ENCODE data around the gene IFITM10. TPM values are rescaled to one million over a fixed set of nuclear protein-coding genes. Genes with fewer than 3 reads are reported as not detected.

Gene IFITM10
- total and polyA plus RNA-seq, 2 experiments from 2014 or later: 0.89 to 1.4 TPM

GRCh38 chr11:1742869-1743584 is 7.4 kb downstream of the IFITM10 start:
- H3K9me3 ChIP-seq (ENCODE audit: low read depth): no peaks in the 10 kb centered on the region
- no peak overlapping the region for H3K27ac ChIP-seq
- no peaks in the 10 kb centered on the region for H3K4me1 ChIP-seq (ENCODE audit: insufficient read depth)
- H3K4me2 ChIP-seq: no peak overlapping the region
- H3K36me3 ChIP-seq (replicated peaks; ENCODE audit: insufficient read depth, low read depth): no peaks in the 10 kb centered on the region
- H3K9me2 ChIP-seq (replicated peaks; ENCODE audit: insufficient read depth): no peaks in the 10 kb centered on the region
- H3K4me3 ChIP-seq: no peak overlapping the region
- peaks cover 6% of the 10 kb centered on the region for H3K27me3 ChIP-seq
- no peak for DNase-seq (ENCODE audit: low spot score)
- H3K79me2 ChIP-seq: no peaks in the 10 kb centered on the region
- TF ChIP-seq EZH2 (IDR thresholded peaks at IDR 0.05; ENCODE audit: borderline replicate concordance) (no peak), EZH2phosphoT487 (IDR thresholded peaks at IDR 0.05; ENCODE audit: low read depth, severe bottlenecking, unreplicated experiment) (no peak), CTCF (IDR thresholded peaks at IDR 0.05; ENCODE audit: poor library complexity) (no peak)
- H4K20me1 ChIP-seq (ENCODE audit: insufficient read depth, poor library complexity, severe bottlenecking): no peaks in the 10 kb centered on the region
- no peak overlapping the region for H2AFZ ChIP-seq
- 93% methylated on average over 3 of the region's 3 CpGs for WGBS (ENCODE audit: low lambda C conversion rate, missing lambda C conversion rate)

- H3K79me2 ChIP-seq: no peaks in the 10 kb centered on the region
- 75% methylated on average over 4 of the region's 4 CpGs for WGBS (ENCODE audit: low lambda C conversion rate, missing lambda C conversion rate)
- H3K4me1 ChIP-seq (ENCODE audit: insufficient read depth): no peaks in the 10 kb centered on the region
- no peaks in the 10 kb centered on the region for H3K9me3 ChIP-seq (ENCODE audit: low read depth)
- no peaks in the 10 kb centered on the region for H3K9me2 ChIP-seq (replicated peaks; ENCODE audit: insufficient read depth)
- peaks cover 6% of the 10 kb centered on the region for H3K27me3 ChIP-seq
- TF ChIP-seq CTCF (IDR thresholded peaks at IDR 0.05; ENCODE audit: poor library complexity) (no peak), EZH2 (IDR thresholded peaks at IDR 0.05; ENCODE audit: borderline replicate concordance) (no peak), EZH2phosphoT487 (IDR thresholded peaks at IDR 0.05; ENCODE audit: low read depth, severe bottlenecking, unreplicated experiment) (no peak)
- no peak overlapping the region for H2AFZ ChIP-seq
- no peak for DNase-seq (ENCODE audit: low spot score)
- H3K4me3 ChIP-seq: no peak overlapping the region
- no peak overlapping the region for H3K27ac ChIP-seq
- H3K36me3 ChIP-seq (replicated peaks; ENCODE audit: insufficient read depth, low read depth): no peaks in the 10 kb centered on the region
- no peak overlapping the region for H3K4me2 ChIP-seq
- H4K20me1 ChIP-seq (ENCODE audit: insufficient read depth, poor library complexity, severe bottlenecking): no peaks in the 10 kb centered on the region
Measured at GRCh38 chr11:1742371-1742770, 8.0 kb downstream of the IFITM10 start.

- Histone ChIP-seq H3K4me3 (no peak overlapping the region), H3K36me3 (replicated peaks; ENCODE audit: insufficient read depth, low read depth) (no peaks in the 10 kb centered on the region), H3K4me2 (no peak overlapping the region), H3K27ac (no peak overlapping the region), H4K20me1 (ENCODE audit: insufficient read depth, poor library complexity, severe bottlenecking) (no peaks in the 10 kb centered on the region), H3K27me3 (peaks cover 6% of the 10 kb centered on the region), H3K4me1 (ENCODE audit: insufficient read depth) (no peaks in the 10 kb centered on the region), H2AFZ (no peak overlapping the region), H3K9me2 (replicated peaks; ENCODE audit: insufficient read depth) (no peaks in the 10 kb centered on the region), H3K9me3 (ENCODE audit: low read depth) (no peaks in the 10 kb centered on the region), H3K79me2 (no peaks in the 10 kb centered on the region)
- no peak for TF ChIP-seq EZH2 (IDR thresholded peaks at IDR 0.05; ENCODE audit: borderline replicate concordance)
- no peak for TF ChIP-seq CTCF (IDR thresholded peaks at IDR 0.05; ENCODE audit: poor library complexity)
- no peak for TF ChIP-seq EZH2phosphoT487 (IDR thresholded peaks at IDR 0.05; ENCODE audit: low read depth, severe bottlenecking, unreplicated experiment)
- 77% methylated on average over 4 of the region's 4 CpGs for WGBS (ENCODE audit: low lambda C conversion rate, missing lambda C conversion rate)
- DNase-seq (ENCODE audit: low spot score): no peak
Measured at GRCh38 chr11:1741741-1742140, 8.7 kb downstream of the IFITM10 start.
